Central memory CD8-positive, alpha-beta T cell (primary cell): ENCODE results near the gene HPS6.

Experiments
- ATAC-seq: fragments of 150-1000 bp; cut with Tn5 transposase; replicated peaks from 2 replicates; pipeline ENCODE4 v1.10.0; 2022; ENCODE audit warnings: mild to moderate bottlenecking, moderate FRiP score, moderate number of reproducible peaks; ENCODE audit not compliant: poor library complexity, severe bottlenecking; ENCODE audit errors: extremely low read depth
- DNase-seq, 2 donors: peaks; one replicate each; pipeline ENCODE4 v3.0.0; 2021; ENCODE audit warnings: low spot score in 2 of 2
- H3K27ac Mint-ChIP-seq: one replicate; pipeline ENCODE4 v1.8.0; 2022; ENCODE audit warnings: low read depth, mild to moderate bottlenecking, moderate library complexity, mixed read lengths
- H3K27me3 Mint-ChIP-seq: one replicate; pipeline ENCODE4 v1.8.0; 2022; ENCODE audit warnings: mixed read lengths
- H3K36me3 Mint-ChIP-seq: one replicate; pipeline ENCODE4 v1.8.0; 2022; ENCODE audit warnings: mild to moderate bottlenecking, moderate library complexity, mixed read lengths; ENCODE audit not compliant: insufficient read depth
- H3K4me1 Mint-ChIP-seq: one replicate; pipeline ENCODE4 v1.8.0; 2022; ENCODE audit warnings: mixed read lengths
- H3K4me3 Mint-ChIP-seq: one replicate; pipeline ENCODE4 v1.8.0; 2022; ENCODE audit warnings: mild to moderate bottlenecking, moderate library complexity, mixed read lengths
- H3K9me3 Mint-ChIP-seq: one replicate; pipeline ENCODE4 v1.8.0; 2022; ENCODE audit warnings: mixed read lengths

The HPS6 gene

DNA sequence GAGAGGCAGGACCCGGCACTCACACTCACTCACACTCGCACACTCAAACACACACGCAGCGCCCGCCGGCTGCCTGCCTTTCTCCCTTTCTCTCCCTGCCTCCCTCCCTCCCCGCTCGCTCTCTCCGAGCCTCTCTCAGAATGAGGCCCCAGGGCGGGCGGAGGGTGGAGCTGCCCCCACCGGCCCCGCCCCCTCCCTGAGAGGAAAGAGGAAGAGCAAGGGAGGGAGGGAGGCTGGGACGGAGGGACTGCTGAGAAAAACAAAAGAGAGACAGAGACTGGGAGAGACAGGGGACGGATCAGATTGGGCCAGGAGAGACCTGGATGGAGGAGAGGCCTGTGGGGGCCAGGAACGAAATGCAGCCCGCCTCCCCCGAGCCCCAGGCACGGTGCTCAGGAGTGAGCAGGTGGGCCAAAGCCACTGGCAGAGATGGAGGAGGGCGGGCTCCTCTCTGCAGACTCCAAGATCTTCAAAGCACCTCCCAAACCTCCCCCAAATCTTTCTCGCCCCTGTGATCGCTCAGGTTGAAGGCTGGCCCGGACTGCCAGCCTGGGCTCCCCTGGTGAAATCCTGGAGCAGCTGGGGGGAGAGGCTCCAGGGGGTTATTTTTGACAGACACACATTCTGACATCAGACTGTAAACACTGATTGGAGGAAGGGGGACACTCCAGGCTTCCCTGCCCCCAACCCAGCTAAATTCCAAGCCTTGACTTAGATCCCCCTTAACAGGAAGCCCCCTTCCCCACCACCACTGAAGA lies 49.9 kb downstream of the HPS6 start:
- peaks cover 79% of the 10 kb centered on the region for H3K4me1 Mint-ChIP-seq
- ATAC-seq, result peak; percentile 60
- H3K27ac Mint-ChIP-seq, result peak overlapping the region; percentile 56
- H3K9me3 Mint-ChIP-seq, result no peaks in the 10 kb centered on the region
- peak overlapping the region; percentile 91 for H3K4me3 Mint-ChIP-seq
- peak; percentile 43 to 50 for DNase-seq
- no peaks in the 10 kb centered on the region for H3K27me3 Mint-ChIP-seq
- H3K36me3 Mint-ChIP-seq, result peaks cover 25% of the 10 kb centered on the region

- DNase-seq (no peak), ATAC-seq (no peak)
- peak overlapping the region; percentile 56 for H3K27ac Mint-ChIP-seq
- peaks cover 80% of the 10 kb centered on the region for H3K4me1 Mint-ChIP-seq
- H3K27me3 Mint-ChIP-seq, result no peaks in the 10 kb centered on the region
- no peaks in the 10 kb centered on the region for H3K9me3 Mint-ChIP-seq
- H3K36me3 Mint-ChIP-seq, result peaks cover 22% of the 10 kb centered on the region
- H3K4me3 Mint-ChIP-seq, result peak overlapping the region; percentile 91
Observed at GRCh38 chr10:102115775-102116174, 50.6 kb downstream of the HPS6 start.

DNA sequence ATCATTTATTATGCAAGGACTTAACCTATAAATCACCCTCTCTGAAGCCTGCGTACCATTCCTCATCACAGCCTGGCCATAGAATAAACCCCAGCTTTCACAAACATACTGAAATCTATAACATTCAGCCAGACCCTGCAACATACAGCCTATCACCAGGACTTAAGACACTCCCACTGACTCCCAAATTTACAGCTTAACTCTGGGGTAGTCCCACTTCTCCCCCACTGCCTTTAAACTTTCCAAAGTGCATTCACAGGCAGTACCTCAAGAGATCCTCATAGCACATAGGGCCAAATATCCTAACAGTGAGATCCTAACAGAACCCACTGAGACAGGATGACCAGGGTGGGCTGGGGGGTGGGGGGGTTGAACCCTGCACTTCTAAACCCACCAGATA lies 51.5 kb downstream of the HPS6 start:
- Mint-ChIP-seq H3K4me3 (peak overlapping the region; percentile 91), H3K9me3 (no peaks in the 10 kb centered on the region), H3K4me1 (peaks cover 83% of the 10 kb centered on the region), H3K27me3 (no peaks in the 10 kb centered on the region), H3K27ac (peak overlapping the region; percentile 56), H3K36me3 (peaks cover 23% of the 10 kb centered on the region)
- ATAC-seq (no peak), DNase-seq (no peak)
